DND-41 (cell line): ENCODE results near the gene WRAP53.

Experiments used
- ATAC-seq: fragments of 200-7000 bp; cut with Tn5 transposase; 3 replicates; pipeline ENCODE4 v1.9.1; 2021; ENCODE audit warnings: low read depth; ENCODE audit not compliant: insufficient read depth
- DNase-seq: peaks from one replicate; pipeline ENCODE4 v3.0.0-alpha.2; 2020
- H2AFZ ChIP-seq: 2 replicates; pipeline ENCODE4 v1.6.0; 2012; ENCODE audit warnings: low read depth, low read length
- H3K27ac ChIP-seq: 2 replicates; pipeline ENCODE4 v1.5.1; 2012; ENCODE audit warnings: low read length, inconsistent platforms
- H3K27me3 ChIP-seq: fragments of 200-600 bp; sonication (generic); 2 replicates; pipeline ENCODE4 v1.6.0; 2012; ENCODE audit warnings: low read length, mild to moderate bottlenecking, inconsistent platforms; ENCODE audit not compliant: insufficient read depth, poor library complexity
- H3K36me3 ChIP-seq: 2 replicates; pipeline ENCODE4 v1.5.1; 2012; ENCODE audit warnings: low read length, inconsistent platforms; ENCODE audit not compliant: insufficient read depth
- H3K4me1 ChIP-seq: 2 replicates; pipeline ENCODE4 v1.5.1; 2012; ENCODE audit warnings: mild to moderate bottlenecking, low read length; ENCODE audit not compliant: insufficient read depth
- H3K4me2 ChIP-seq: 2 replicates; pipeline ENCODE4 v1.6.0; 2012; ENCODE audit warnings: mild to moderate bottlenecking, moderate library complexity, low read length, inconsistent platforms; ENCODE audit not compliant: insufficient read depth
- H3K4me3 ChIP-seq, 2 experiments: fragments of 200-600 bp in 1 of 2; shearing (Covaris generic) in 1 of 2; 2 replicates each; pipeline ENCODE4 v1.5.1; 2012 to 2016; ENCODE audit warnings: inconsistent platforms in 2 of 2, low read length in 2 of 2, mild to moderate bottlenecking in 2 of 2, low read depth in 1 of 2, moderate library complexity in 1 of 2
- H3K79me2 ChIP-seq: 2 replicates; pipeline ENCODE4 v1.6.0; 2012; ENCODE audit warnings: low read length, inconsistent platforms; ENCODE audit not compliant: insufficient read depth
- H3K9ac ChIP-seq: 2 replicates; pipeline ENCODE4 v1.6.0; 2012; ENCODE audit warnings: low read depth, mild to moderate bottlenecking, inconsistent platforms, low read length, moderate library complexity
- H3K9me3 ChIP-seq: 2 replicates; pipeline ENCODE4 v1.5.1; 2012; ENCODE audit warnings: low read length, moderate library complexity, mild to moderate bottlenecking, inconsistent platforms; ENCODE audit not compliant: insufficient read depth, severe bottlenecking
- H4K20me1 ChIP-seq: 2 replicates; pipeline ENCODE4 v1.6.0; 2012; ENCODE audit warnings: low read length; ENCODE audit not compliant: insufficient read depth
- CTCF ChIP-seq: IDR thresholded peaks from 2 replicates; pipeline ENCODE4 v1.5.1; 2012; ENCODE audit warnings: borderline replicate concordance, low read length, moderate library complexity, mild to moderate bottlenecking; ENCODE audit not compliant: poor library complexity, severe bottlenecking; ENCODE audit errors: extremely low read depth
- EZH2 ChIP-seq: IDR thresholded peaks from 3 replicates; pipeline ENCODE4 v1.6.1; 2012; ENCODE audit warnings: borderline replicate concordance, low read depth, mild to moderate bottlenecking, moderate library complexity, low read length, inconsistent platforms; ENCODE audit not compliant: severe bottlenecking

The WRAP53 gene

GRCh38 chr17:7706631-7707354, 18.5 kb downstream of the WRAP53 start:
- ATAC-seq: no peak
- Histone ChIP-seq H4K20me1 (peaks cover 21% of the 10 kb centered on the region; the same call in 1 of the 2 replicates), H3K27me3 (peaks cover 6% of the 10 kb centered on the region)

GRCh38 chr17:7707446-7707845, 19.2 kb downstream of the WRAP53 start:
- no peak for DNase-seq
- peaks cover 6% of the 10 kb centered on the region for H3K27me3 ChIP-seq

More at GRCh38 chr17:7706631-7707354, 18.5 kb downstream of the WRAP53 start:
- no peak for TF ChIP-seq CTCF
- no peak for TF ChIP-seq EZH2
- no peaks in the 10 kb centered on the region for H3K9me3 ChIP-seq
- no peak overlapping the region for H2AFZ ChIP-seq
- H3K27ac ChIP-seq: no peak overlapping the region
- peaks cover 16% of the 10 kb centered on the region for H3K36me3 ChIP-seq
- H3K79me2 ChIP-seq: no peaks in the 10 kb centered on the region
- H3K4me3 ChIP-seq: no peak overlapping the region
- no peak for DNase-seq
- H3K9ac ChIP-seq: no peak overlapping the region
- no peak overlapping the region for H3K4me2 ChIP-seq
- H3K4me1 ChIP-seq: no peaks in the 10 kb centered on the region

GRCh38 chr17:7707858-7708750, 19.8 kb downstream of the WRAP53 start:
- TF ChIP-seq CTCF (no peak), EZH2 (no peak)
- ATAC-seq (no peak), DNase-seq (no peak)
- Histone ChIP-seq H4K20me1 (peaks cover 15% of the 10 kb centered on the region; the same call in 1 of the 2 replicates), H3K4me1 (no peaks in the 10 kb centered on the region), H3K27me3 (peaks cover 6% of the 10 kb centered on the region), H3K9ac (no peak overlapping the region), H3K27ac (no peak overlapping the region), H3K9me3 (no peaks in the 10 kb centered on the region), H3K79me2 (no peaks in the 10 kb centered on the region), H3K4me3 (no peak overlapping the region), H3K4me2 (no peak overlapping the region), H3K36me3 (peaks cover 3% of the 10 kb centered on the region), H2AFZ (no peak overlapping the region)

More at GRCh38 chr17:7707446-7707845, 19.2 kb downstream of the WRAP53 start:
- Histone ChIP-seq H3K4me3 (no peak overlapping the region), H2AFZ (no peak overlapping the region), H4K20me1 (peaks cover 19% of the 10 kb centered on the region; the same call in 1 of the 2 replicates), H3K9me3 (no peaks in the 10 kb centered on the region), H3K36me3 (peaks cover 10% of the 10 kb centered on the region), H3K27ac (no peak overlapping the region), H3K4me2 (no peak overlapping the region), H3K79me2 (no peaks in the 10 kb centered on the region), H3K9ac (no peak overlapping the region), H3K4me1 (no peaks in the 10 kb centered on the region)
- no peak for TF ChIP-seq CTCF
- no peak for TF ChIP-seq EZH2
- no peak for ATAC-seq
